ENCODE measurements around the gene CYP8B1. TPM values are rescaled to one million over a fixed set of nuclear protein-coding genes. Genes with fewer than 3 reads are reported as not detected.

Gene CYP8B1
- total RNA-seq, 4 donors from 2014 or later, result not detected

- Histone ChIP-seq H3K4me3 (no peak overlapping the region), H3K9me3 (peaks cover 0 to 21% (median 0%) of the 10 kb centered on the region in 4 donors), H3K36me3 (peaks cover 0 to 12% (median 0%) of the 10 kb centered on the region in 3 donors), H3K27me3 (no peaks in the 10 kb centered on the region), H3K4me1 (no peaks in the 10 kb centered on the region), H3K27ac (no peak overlapping the region)
- no peak for DNase-seq (ENCODE audit: low spot score in 2 of 2)
- no peak for TF ChIP-seq POLR2A (IDR thresholded peaks at IDR 0.05)
- TF ChIP-seq EP300 (IDR thresholded peaks at IDR 0.05), result no peak
- TF ChIP-seq CTCF (IDR thresholded peaks at IDR 0.05), result no peak
- WGBS, 2 donors, result 92 to 95% methylated on average over 15 of the region's 15 CpGs
Observed at GRCh38 chr3:42864321-42864950, 11.2 kb downstream of the CYP8B1 start.

- TF ChIP-seq EP300 (IDR thresholded peaks at IDR 0.05) (no peak), CTCF (IDR thresholded peaks at IDR 0.05) (no peak), POLR2A (IDR thresholded peaks at IDR 0.05) (no peak)
- WGBS, 2 donors, result 85 to 90% methylated on average over 3 of the region's 3 CpGs
- DNase-seq (ENCODE audit: low spot score in 2 of 2), result no peak
- Histone ChIP-seq H3K4me3 (no peak overlapping the region), H3K36me3 (no peaks in the 10 kb centered on the region), H3K9me3 (peaks cover 0 to 14% (median 0%) of the 10 kb centered on the region in 4 donors), H3K27me3 (no peaks in the 10 kb centered on the region), H3K27ac (no peak overlapping the region), H3K4me1 (peaks cover 0 to 27% (median 10%) of the 10 kb centered on the region in 4 donors)
Observed at GRCh38 chr3:42856544-42856943, 19.1 kb downstream of the CYP8B1 start.

- no peak overlapping the region for H3K4me3 ChIP-seq
- peaks cover 0 to 12% (median 0%) of the 10 kb centered on the region in 4 donors for H3K9me3 ChIP-seq
- TF ChIP-seq CTCF (IDR thresholded peaks at IDR 0.05), result no peak
- no peak for TF ChIP-seq EP300 (IDR thresholded peaks at IDR 0.05)
- TF ChIP-seq POLR2A (IDR thresholded peaks at IDR 0.05), result no peak
- H3K27me3 ChIP-seq, result no peaks in the 10 kb centered on the region
- no peak for DNase-seq (ENCODE audit: low spot score in 2 of 2)
- H3K4me1 ChIP-seq, result peaks cover 0 to 35% (median 10%) of the 10 kb centered on the region in 4 donors
- H3K36me3 ChIP-seq, result no peaks in the 10 kb centered on the region
- 67 to 72% methylated on average over 4 of the region's 4 CpGs for WGBS, 2 donors
- no peak overlapping the region for H3K27ac ChIP-seq
Observed at GRCh38 chr3:42855547-42856380, 19.9 kb downstream of the CYP8B1 start.

- Histone ChIP-seq H3K4me1 (peaks cover 0 to 41% (median 10%) of the 10 kb centered on the region in 4 donors), H3K27me3 (no peaks in the 10 kb centered on the region), H3K36me3 (no peaks in the 10 kb centered on the region), H3K9me3 (peaks cover 0 to 6% (median 0%) of the 10 kb centered on the region in 4 donors), H3K27ac (no peak overlapping the region), H3K4me3 (no peak overlapping the region)
- no peak for DNase-seq (ENCODE audit: low spot score in 2 of 2)
- TF ChIP-seq POLR2A (IDR thresholded peaks at IDR 0.05) (no peak), EP300 (IDR thresholded peaks at IDR 0.05) (no peak), CTCF (IDR thresholded peaks at IDR 0.05) (no peak)
Observed at GRCh38 chr3:42855219-42855546, 20.5 kb downstream of the CYP8B1 start.

- peaks cover 0 to 5% (median 0%) of the 10 kb centered on the region in 4 donors for H3K9me3 ChIP-seq
- no peaks in the 10 kb centered on the region for H3K27me3 ChIP-seq
- H3K4me3 ChIP-seq, result no peak overlapping the region
- WGBS, 2 donors, result 61 to 62% methylated on average over 4 of the region's 4 CpGs
- peaks cover 0 to 43% (median 10%) of the 10 kb centered on the region in 4 donors for H3K4me1 ChIP-seq
- H3K36me3 ChIP-seq, result no peaks in the 10 kb centered on the region
- no peak for TF ChIP-seq POLR2A (IDR thresholded peaks at IDR 0.05)
- TF ChIP-seq CTCF (IDR thresholded peaks at IDR 0.05), result no peak
- peak in 1 of 2 donors; percentile 54 for TF ChIP-seq EP300 (IDR thresholded peaks at IDR 0.05)
- peak overlapping the region in 2 of 4 donors; percentile 73 to 78 for H3K27ac ChIP-seq
- DNase-seq (ENCODE audit: low spot score in 2 of 2), result no peak
Observed at GRCh38 chr3:42853739-42854302, 21.9 kb downstream of the CYP8B1 start.

All from tibial nerve (tissue), 4 donors.